Muscle layer of colon (tissue), 2 donors: Measurements from ENCODE around the gene COPS8.
A peak's percentile ranks its signal among the peaks of the same experiment; 100 is the strongest.

Source experiments
- H3K27ac ChIP-seq: one replicate; pipeline ENCODE4 v1.7.0; 2013; ENCODE audit warnings: low read depth, mild to moderate bottlenecking, low read length, moderate library complexity
- H3K27me3 ChIP-seq, 2 donors: one replicate each; pipeline ENCODE4 v1.7.0; 2013; ENCODE audit warnings: low read length in 2 of 2, mild to moderate bottlenecking in 2 of 2; ENCODE audit not compliant: insufficient read depth in 2 of 2, control insufficient read depth in 1 of 2
- H3K36me3 ChIP-seq: one replicate; pipeline ENCODE4 v1.7.0; 2013; ENCODE audit warnings: mild to moderate bottlenecking, low read length; ENCODE audit not compliant: insufficient read depth
- H3K4me1 ChIP-seq: one replicate; pipeline ENCODE4 v1.7.0; 2013; ENCODE audit warnings: mild to moderate bottlenecking, low read length; ENCODE audit not compliant: insufficient read depth
- H3K4me3 ChIP-seq, 2 donors: one replicate each; pipeline ENCODE4 v1.7.0; 2013; ENCODE audit warnings: low read length in 2 of 2, low read depth in 1 of 2, mild to moderate bottlenecking in 1 of 2, moderate library complexity in 1 of 2
- H3K9ac ChIP-seq: one replicate; pipeline ENCODE4 v1.7.0; 2013; ENCODE audit warnings: low read length
- H3K9me3 ChIP-seq: one replicate; pipeline ENCODE4 v1.7.0; 2013; ENCODE audit warnings: mild to moderate bottlenecking, low read length
- donor health status: abdominal sarcoma.
- donor health status: Adenocarcinoma of cecum.

COPS8 gene

GRCh38 chr2:237068005-237068576, 17.6 kb upstream of the COPS8 start:
- Histone ChIP-seq H3K27me3 (no peaks in the 10 kb centered on the region), H3K9ac (no peak overlapping the region), H3K27ac (no peak overlapping the region), H3K36me3 (no peaks in the 10 kb centered on the region), H3K4me1 (no peaks in the 10 kb centered on the region), H3K9me3 (no peaks in the 10 kb centered on the region), H3K4me3 (no peak overlapping the region)

GRCh38 chr2:237072067-237072931, 13.4 kb upstream of the COPS8 start:
- H3K4me3 ChIP-seq: no peak overlapping the region
- H3K4me1 ChIP-seq: no peaks in the 10 kb centered on the region
- H3K36me3 ChIP-seq: no peaks in the 10 kb centered on the region
- no peaks in the 10 kb centered on the region for H3K9me3 ChIP-seq
- no peak overlapping the region for H3K9ac ChIP-seq
- H3K27ac ChIP-seq: no peak overlapping the region
- H3K27me3 ChIP-seq: no peaks in the 10 kb centered on the region

- Histone ChIP-seq H3K27ac (no peak overlapping the region), H3K27me3 (no peaks in the 10 kb centered on the region)
Observed at GRCh38 chr2:237073552-237073951, 12.1 kb upstream of the COPS8 start.

GRCh38 chr2:237074211-237074993, 11.3 kb upstream of the COPS8 start:
- H3K9me3 ChIP-seq: no peaks in the 10 kb centered on the region
- no peak overlapping the region for H3K4me3 ChIP-seq
- H3K27me3 ChIP-seq: no peaks in the 10 kb centered on the region
- H3K9ac ChIP-seq: no peak overlapping the region
- no peaks in the 10 kb centered on the region for H3K36me3 ChIP-seq
- H3K4me1 ChIP-seq: no peaks in the 10 kb centered on the region
- no peak overlapping the region for H3K27ac ChIP-seq

More at GRCh38 chr2:237073552-237073951, 12.1 kb upstream of the COPS8 start:
- Histone ChIP-seq H3K9me3 (no peaks in the 10 kb centered on the region), H3K4me3 (no peak overlapping the region), H3K9ac (no peak overlapping the region), H3K36me3 (no peaks in the 10 kb centered on the region), H3K4me1 (no peaks in the 10 kb centered on the region)

- H3K36me3 ChIP-seq: no peaks in the 10 kb centered on the region
- no peak overlapping the region for H3K4me3 ChIP-seq
- H3K27ac ChIP-seq: no peak overlapping the region
- H3K9me3 ChIP-seq: no peaks in the 10 kb centered on the region
- no peaks in the 10 kb centered on the region for H3K4me1 ChIP-seq
- H3K9ac ChIP-seq: no peak overlapping the region
- H3K27me3 ChIP-seq: no peaks in the 10 kb centered on the region
Observed at GRCh38 chr2:237075749-237076599, 9.7 kb upstream of the COPS8 start.

- H3K27me3 ChIP-seq: no peaks in the 10 kb centered on the region
- no peaks in the 10 kb centered on the region for H3K9me3 ChIP-seq
- no peak overlapping the region for H3K9ac ChIP-seq
- no peak overlapping the region for H3K27ac ChIP-seq
- peaks cover 14% of the 10 kb centered on the region for H3K4me1 ChIP-seq
- no peak overlapping the region for H3K4me3 ChIP-seq
- H3K36me3 ChIP-seq: no peaks in the 10 kb centered on the region
Observed at GRCh38 chr2:237081596-237081995, 4.1 kb upstream of the COPS8 start.

GRCh38 chr2:237083026-237083425, 2.7 kb upstream of the COPS8 start:
- Histone ChIP-seq H3K4me3 (no peak overlapping the region), H3K4me1 (peaks cover 23% of the 10 kb centered on the region), H3K36me3 (no peaks in the 10 kb centered on the region), H3K9me3 (no peaks in the 10 kb centered on the region), H3K27me3 (no peaks in the 10 kb centered on the region), H3K27ac (no peak overlapping the region), H3K9ac (no peak overlapping the region)

GRCh38 chr2:237084444-237084843, 1.2 kb upstream of the COPS8 start:
- Histone ChIP-seq H3K27ac (peak overlapping the region; percentile 96), H3K4me3 (no peak overlapping the region), H3K9ac (no peak overlapping the region), H3K4me1 (peaks cover 23% of the 10 kb centered on the region), H3K9me3 (no peaks in the 10 kb centered on the region), H3K36me3 (peaks cover 7% of the 10 kb centered on the region), H3K27me3 (no peaks in the 10 kb centered on the region)

- Histone ChIP-seq H3K27me3 (no peaks in the 10 kb centered on the region), H3K4me3 (no peak overlapping the region), H3K9ac (no peak overlapping the region), H3K4me1 (peaks cover 45% of the 10 kb centered on the region), H3K36me3 (peaks cover 35% of the 10 kb centered on the region), H3K9me3 (no peaks in the 10 kb centered on the region), H3K27ac (no peak overlapping the region)
Observed at GRCh38 chr2:237090906-237091305, 5.2 kb downstream of the COPS8 start.

- Histone ChIP-seq H3K9me3 (no peaks in the 10 kb centered on the region), H3K36me3 (peaks cover 45% of the 10 kb centered on the region), H3K4me1 (peaks cover 39% of the 10 kb centered on the region), H3K27ac (peak overlapping the region; percentile 66), H3K4me3 (no peak overlapping the region), H3K27me3 (no peaks in the 10 kb centered on the region), H3K9ac (no peak overlapping the region)
Observed at GRCh38 chr2:237091779-237092436, 6.2 kb downstream of the COPS8 start.
